ENCODE measurements around the gene KIF13A.

GRCh38 chr6:18025596-18025995 lies 38.2 kb upstream of the KIF13A start:
- TF ChIP-seq POLR2A (IDR thresholded peaks at IDR 0.05; ENCODE audit: low read depth, low read length), result no peak
- TF ChIP-seq TAF1 (IDR thresholded peaks at IDR 0.05; ENCODE audit: borderline replicate concordance, low read depth, low read length), result no peak
- no peak for TF ChIP-seq POLR2AphosphoS5 (IDR thresholded peaks at IDR 0.05; ENCODE audit: low read depth, low read length)

Data from GM12892 (cell line).